H1 (cell line): Measurements from ENCODE around the gene LANCL2.

ENCODE experiments used
- CBX8 ChIP-seq: fragments of 300-800, 300-1000 bp; sonication (generic); IDR thresholded peaks from 2 replicates; pipeline ENCODE4 v1.7.1; 2016; ENCODE audit warnings: low read depth, low read length, borderline replicate concordance
- CEBPB ChIP-seq: IDR thresholded peaks from 2 replicates; pipeline ENCODE4 v1.6.1; 2012; ENCODE audit warnings: low read depth, low read length
- CTCF ChIP-seq, 3 experiments: IDR thresholded peaks; 1 replicate in 2 of 3; 2 replicates in 1 of 3; pipeline versions ENCODE4 v1.5.1 to v1.6.1; 2011; ENCODE audit warnings: low read length in 3 of 3, mild to moderate bottlenecking in 3 of 3, inconsistent platforms in 2 of 3, low read depth in 1 of 3, moderate library complexity in 1 of 3; ENCODE audit not compliant: insufficient read depth in 1 of 3; ENCODE audit errors: control extremely low read depth in 1 of 3
- E2F6 ChIP-seq: IDR thresholded peaks from 2 replicates; pipeline ENCODE4 v1.6.1; 2012; ENCODE audit warnings: inconsistent platforms
- EP300 ChIP-seq, 2 experiments: IDR thresholded peaks; 1 replicate in 1 of 2; 2 replicates in 1 of 2; pipeline ENCODE4 v1.6.1; 2011 to 2012; ENCODE audit warnings: low read depth in 2 of 2, low read length in 2 of 2, mild to moderate bottlenecking in 2 of 2, borderline replicate concordance in 1 of 2, inconsistent platforms in 1 of 2, moderate library complexity in 1 of 2
- POLR2A ChIP-seq, 2 experiments: IDR thresholded peaks; 1 replicate in 1 of 2; 2 replicates in 1 of 2; pipeline ENCODE4 v1.6.1; 2011; ENCODE audit warnings: low read depth in 2 of 2, low read length in 2 of 2, mild to moderate bottlenecking in 2 of 2; ENCODE audit errors: control extremely low read depth in 1 of 2
- POLR2AphosphoS5 ChIP-seq: IDR thresholded peaks from 2 replicates; pipeline ENCODE4 v1.6.1; 2011; ENCODE audit warnings: low read depth, low read length
- RBBP5 ChIP-seq: IDR thresholded peaks from 2 replicates; pipeline ENCODE4 v1.7.1; 2012; ENCODE audit warnings: low read depth, mild to moderate bottlenecking, inconsistent platforms, low read length, moderate library complexity, borderline replicate concordance
- RXRA ChIP-seq: IDR thresholded peaks from 2 replicates; pipeline ENCODE4 v1.6.1; 2011; ENCODE audit warnings: low read depth, mild to moderate bottlenecking, low read length, moderate library complexity; ENCODE audit not compliant: insufficient read depth
- SUZ12 ChIP-seq: fragments of 200-600 bp; sonication (generic); IDR thresholded peaks from 2 replicates; pipeline ENCODE4 v1.6.1; 2012; ENCODE audit warnings: mild to moderate bottlenecking, inconsistent platforms, low read length, moderate library complexity, mixed read lengths
- TCF12 ChIP-seq: IDR thresholded peaks from 2 replicates; pipeline ENCODE4 v1.6.1; 2011; ENCODE audit warnings: low read depth, mild to moderate bottlenecking, low read length
- USF2 ChIP-seq: IDR thresholded peaks from 2 replicates; pipeline ENCODE4 v1.6.1; 2011; ENCODE audit warnings: low read length, improper control_type of control experiment

- no peak for TF ChIP-seq POLR2A (IDR thresholded peaks at IDR 0.05; ENCODE audit: control extremely low read depth in 1 of 2, low read depth in 2 of 2, low read length in 2 of 2)
- TF ChIP-seq USF2: no peak
- no peak for TF ChIP-seq SUZ12
- peak in 1 of 3 experiments; percentile 16; a peak in 1 of 4 replicates for TF ChIP-seq CTCF (IDR thresholded peaks at IDR 0.05; ENCODE audit: control extremely low read depth in 1 of 3, insufficient read depth in 1 of 3, low read depth in 1 of 3, low read length in 3 of 3)
- TF ChIP-seq RBBP5: no peak
- no peak for TF ChIP-seq POLR2AphosphoS5
- no peak for TF ChIP-seq RXRA
- TF ChIP-seq EP300 (IDR thresholded peaks at IDR 0.05; ENCODE audit: borderline replicate concordance in 1 of 2, low read depth in 2 of 2, low read length in 2 of 2): no peak
- TF ChIP-seq TCF12: no peak
- no peak for TF ChIP-seq E2F6
- TF ChIP-seq CBX8: no peak
- TF ChIP-seq CEBPB: no peak
Measured at GRCh38 chr7:55477781-55478374, 112.7 kb downstream of the LANCL2 start.
